ENCODE data around the gene CTAG2. TPM values are rescaled to one million over a fixed set of nuclear protein-coding genes. Genes with fewer than 3 reads are reported as not detected.
A peak's percentile ranks its signal among the peaks of the same experiment; 100 is the strongest.
"Not testable (repeated sequence)": the region's sequence is repeated elsewhere in the genome, so short reads cannot be mapped to it uniquely, and the experiment has no call there.

CTAG2 gene
- total RNA-seq: not detected

DNA sequence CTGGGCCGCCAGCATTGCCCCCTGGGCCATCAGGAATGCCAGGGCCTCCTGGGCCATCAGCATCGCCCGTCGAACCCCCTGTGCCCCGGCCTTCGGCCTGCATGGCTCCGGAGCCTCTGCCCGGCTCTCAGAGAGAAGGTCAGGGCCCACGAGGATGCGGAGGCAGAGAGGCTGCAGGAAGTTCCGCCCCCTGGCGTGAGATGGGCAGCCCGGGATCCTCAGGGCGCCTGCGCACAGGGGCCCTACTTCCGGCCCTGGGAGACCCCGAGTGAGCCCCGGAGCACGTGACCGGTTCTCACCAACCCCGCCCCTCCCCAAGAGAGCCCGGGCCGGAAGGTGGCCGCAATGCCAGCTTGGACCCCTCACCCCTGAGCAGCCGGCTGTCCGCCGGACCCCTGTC lies at the start of gene CTAG2:
Gene CTAG2, minus strand, starts transcription at position 167 of the 400 bp plus-strand sequence. Its CDS starts 64 bp downstream, at position 103.
- H3K4me1 Mint-ChIP-seq (ENCODE audit: low read depth); DNase-seq; CTCF ChIA-PET; H3K27me3 Mint-ChIP-seq (ENCODE audit: low read depth); intact Hi-C loops (cut with micrococcal nuclease); H3K27ac Mint-ChIP-seq; H3K4me3 Mint-ChIP-seq; H3K9me3 Mint-ChIP-seq; H3K36me3 Mint-ChIP-seq (ENCODE audit: low read depth): not testable (repeated sequence)

DNA sequence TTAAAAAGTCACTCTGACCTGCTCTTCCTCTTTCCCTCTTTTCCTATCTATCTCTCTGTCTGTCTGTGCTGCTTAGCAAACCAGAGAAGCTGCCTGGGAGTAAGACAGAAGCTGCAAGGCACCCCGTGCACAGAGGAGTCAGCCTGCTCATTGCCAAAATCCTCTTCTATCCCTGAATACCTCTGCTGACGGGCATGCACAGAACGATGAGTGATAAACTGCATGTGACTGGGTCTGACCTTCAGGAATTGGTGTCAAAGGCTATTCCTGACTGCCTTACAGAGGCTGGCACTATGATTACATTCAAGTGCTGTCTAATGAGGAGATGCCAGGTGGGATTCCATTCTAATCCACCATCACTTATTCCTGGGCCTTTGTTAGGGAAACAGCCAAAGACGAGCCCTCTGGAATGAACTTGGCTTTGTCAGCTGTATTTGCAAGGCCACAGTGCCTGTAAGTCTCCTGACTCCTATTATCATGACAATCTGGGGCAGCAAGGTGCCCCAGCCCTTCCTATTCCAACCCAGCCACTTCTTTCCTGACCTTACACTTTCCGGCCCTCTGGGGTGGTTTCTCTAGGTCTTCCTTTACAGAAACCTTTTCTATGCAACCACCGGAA lies 45.4 kb upstream of the CTAG2 start:
- CTCF ChIA-PET: no interaction called here
- no peak overlapping the region for H3K4me3 Mint-ChIP-seq
- peaks cover 8% of the 10 kb centered on the region for H3K4me1 Mint-ChIP-seq (ENCODE audit: low read depth)
- H3K27ac Mint-ChIP-seq: no peak overlapping the region
- H3K36me3 Mint-ChIP-seq (ENCODE audit: low read depth): peaks cover 1% of the 10 kb centered on the region
- H3K9me3 Mint-ChIP-seq: no peaks in the 10 kb centered on the region
- H3K27me3 Mint-ChIP-seq (ENCODE audit: low read depth): no peaks in the 10 kb centered on the region
- no peak for DNase-seq
- intact Hi-C loops (cut with micrococcal nuclease): no loop called here

DNA sequence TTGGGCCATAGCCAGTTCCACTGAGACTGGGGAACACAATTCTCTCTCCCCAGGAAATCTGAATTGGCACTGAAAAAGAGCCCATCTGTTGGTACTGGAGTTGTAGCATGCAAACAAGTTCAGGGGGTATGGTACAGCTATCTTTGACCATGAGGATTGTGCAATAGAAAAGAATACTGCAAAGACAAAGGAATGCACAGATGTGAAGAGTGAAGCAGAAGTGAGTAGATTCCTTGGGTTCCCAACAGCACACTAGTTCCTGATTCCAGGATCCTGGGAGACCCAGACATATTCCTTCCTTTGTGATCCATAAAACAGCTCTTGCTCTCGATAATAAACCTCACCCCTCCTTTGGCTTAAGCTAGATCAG lies 43.3 kb upstream of the CTAG2 start:
- no peak overlapping the region for H3K4me3 Mint-ChIP-seq
- no peaks in the 10 kb centered on the region for H3K9me3 Mint-ChIP-seq
- H3K36me3 Mint-ChIP-seq (ENCODE audit: low read depth): peaks cover 1% of the 10 kb centered on the region
- CTCF ChIA-PET: interaction anchor here (2.1 kb wide), 1 partner anchor 21 kb away, joined by 6 read pairs; no protein-coding TSS in a partner anchor
- peaks cover 14% of the 10 kb centered on the region for H3K4me1 Mint-ChIP-seq (ENCODE audit: low read depth)
- no peaks in the 10 kb centered on the region for H3K27me3 Mint-ChIP-seq (ENCODE audit: low read depth)
- no peak for DNase-seq
- intact Hi-C loops (cut with micrococcal nuclease): loop anchor here (1.0 kb wide), 1 partner anchor 23 kb away; no protein-coding TSS in a partner anchor
- H3K27ac Mint-ChIP-seq: no peak overlapping the region

DNA sequence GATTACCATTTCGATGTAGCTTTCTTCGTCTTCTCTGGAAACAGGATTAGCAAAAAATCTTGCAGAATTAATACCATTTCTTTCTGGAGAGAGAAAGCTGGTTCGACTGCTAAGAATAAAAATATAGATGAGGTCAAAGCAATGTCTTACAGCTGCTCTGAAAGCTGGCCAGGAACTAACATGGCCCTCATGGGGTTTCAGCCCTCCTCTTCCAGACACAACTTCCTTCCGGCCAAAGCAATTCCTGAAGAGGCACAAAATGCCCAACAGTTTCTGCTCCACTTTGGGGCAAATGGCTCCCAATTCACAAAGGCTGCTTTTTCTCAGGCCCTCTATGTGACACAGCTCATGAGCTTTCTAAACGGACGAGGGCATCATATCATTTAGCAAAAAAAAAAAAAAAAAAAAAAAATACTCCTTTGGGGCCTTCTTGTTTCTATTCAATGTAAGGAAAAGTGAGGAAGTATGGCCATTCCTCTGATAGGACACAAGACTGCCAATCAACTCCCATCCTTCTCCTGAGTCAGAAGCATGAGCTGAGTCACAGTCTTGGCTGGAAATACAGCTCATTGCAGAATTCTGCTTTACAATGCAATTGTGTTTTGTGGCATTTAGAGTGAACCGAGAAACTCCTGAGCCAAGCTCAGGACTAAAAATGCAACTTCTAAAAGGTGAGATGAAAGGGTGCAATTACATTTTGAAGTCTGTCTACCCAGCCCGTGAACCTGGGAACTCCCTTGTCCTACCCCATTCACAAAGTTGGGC lies 42.7 kb upstream of the CTAG2 start:
- Mint-ChIP-seq H3K27me3 (ENCODE audit: low read depth) (no peaks in the 10 kb centered on the region), H3K27ac (no peak overlapping the region)
- peak; percentile 39 for DNase-seq

DNA sequence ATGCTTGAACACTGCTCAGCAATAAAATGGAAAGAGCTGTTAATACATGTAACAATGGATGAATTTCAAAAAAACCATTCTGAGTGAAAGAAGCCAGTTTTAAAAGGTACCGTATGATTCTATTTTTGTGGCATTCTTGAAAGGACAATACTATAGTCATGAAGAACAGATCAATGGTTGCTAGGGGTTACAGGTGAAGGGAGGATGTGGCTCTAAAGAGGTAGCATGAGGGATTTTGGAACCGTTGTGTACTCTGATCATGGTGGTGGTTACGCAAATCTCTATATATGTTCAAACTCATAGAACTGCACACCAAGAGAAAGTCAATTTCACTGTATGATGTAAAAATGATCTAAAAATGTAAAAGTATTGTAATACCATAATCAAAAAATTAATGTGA lies 40.0 kb upstream of the CTAG2 start:
- Mint-ChIP-seq H3K36me3 (ENCODE audit: low read depth) (peaks cover 1% of the 10 kb centered on the region), H3K27ac (no peak overlapping the region), H3K4me1 (ENCODE audit: low read depth) (peaks cover 14% of the 10 kb centered on the region), H3K9me3 (no peaks in the 10 kb centered on the region), H3K27me3 (ENCODE audit: low read depth) (no peaks in the 10 kb centered on the region), H3K4me3 (no peak overlapping the region)
- CTCF ChIA-PET: no interaction called here
- intact Hi-C loops (cut with micrococcal nuclease): no loop called here
- no peak for DNase-seq

More for the DNA sequence above, 42.7 kb upstream of the CTAG2 start:
- Mint-ChIP-seq H3K9me3 (no peaks in the 10 kb centered on the region), H3K36me3 (ENCODE audit: low read depth) (peaks cover 1% of the 10 kb centered on the region), H3K4me3 (no peak overlapping the region), H3K4me1 (ENCODE audit: low read depth) (peaks cover 14% of the 10 kb centered on the region)
- intact Hi-C loops (cut with micrococcal nuclease): loop anchor here (1.0 kb wide), 1 partner anchor 23 kb away; no protein-coding TSS in a partner anchor
- CTCF ChIA-PET: interaction anchor here (0.6 to 2.1 kb wide), 4 partner anchors 22 to 196 kb away, joined by 3 to 7 read pairs (median 4); no protein-coding TSS in a partner anchor

DNA sequence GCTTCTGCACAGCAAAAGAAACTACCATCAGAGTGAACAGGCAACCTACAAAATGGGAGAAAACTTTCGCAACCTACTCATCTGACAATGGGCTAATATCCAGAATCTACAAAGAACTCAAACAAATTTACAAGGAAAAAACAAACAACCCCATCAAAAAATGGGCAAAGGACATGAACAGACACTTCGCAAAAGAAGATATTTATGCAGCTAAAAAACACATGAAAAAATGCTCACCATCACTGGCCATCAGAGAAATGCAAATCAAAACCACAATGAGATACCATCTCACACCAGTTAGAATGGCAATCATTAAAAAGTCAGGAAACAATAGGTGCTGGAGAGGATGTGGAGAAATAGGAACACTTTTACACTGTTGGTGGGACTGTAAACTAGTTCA lies 37.1 kb upstream of the CTAG2 start:
- H3K27ac Mint-ChIP-seq; DNase-seq; H3K4me1 Mint-ChIP-seq (ENCODE audit: low read depth); intact Hi-C loops (cut with micrococcal nuclease); CTCF ChIA-PET; H3K4me3 Mint-ChIP-seq; H3K36me3 Mint-ChIP-seq (ENCODE audit: low read depth); H3K27me3 Mint-ChIP-seq (ENCODE audit: low read depth); H3K9me3 Mint-ChIP-seq: not testable (repeated sequence)

DNA sequence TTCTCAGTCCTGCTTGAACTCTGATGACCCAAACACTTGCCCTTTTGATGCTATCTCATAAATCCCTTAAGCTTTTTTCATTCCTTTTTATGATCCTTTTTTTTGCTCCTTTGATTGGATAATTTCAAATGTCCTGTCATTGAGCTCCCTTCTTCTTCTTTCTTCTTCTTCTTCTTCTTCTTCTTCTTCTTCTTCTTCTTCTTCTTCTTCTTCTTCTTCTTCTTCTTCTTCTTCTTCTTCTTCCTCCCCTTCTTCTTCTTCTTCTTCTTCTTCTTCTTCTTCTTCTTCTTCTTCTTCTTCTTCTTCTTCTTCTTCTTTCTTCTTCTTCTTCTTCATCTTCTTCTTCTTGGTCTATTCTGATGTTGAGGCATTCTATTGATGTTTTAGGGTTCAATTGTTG lies 18.7 kb upstream of the CTAG2 start:
- H3K4me3 Mint-ChIP-seq; intact Hi-C loops (cut with micrococcal nuclease); CTCF ChIA-PET; H3K27ac Mint-ChIP-seq; H3K36me3 Mint-ChIP-seq (ENCODE audit: low read depth); H3K27me3 Mint-ChIP-seq (ENCODE audit: low read depth); H3K4me1 Mint-ChIP-seq (ENCODE audit: low read depth); DNase-seq: not testable (repeated sequence)
- H3K9me3 Mint-ChIP-seq: peaks cover 18% of the 10 kb centered on the region

DNA sequence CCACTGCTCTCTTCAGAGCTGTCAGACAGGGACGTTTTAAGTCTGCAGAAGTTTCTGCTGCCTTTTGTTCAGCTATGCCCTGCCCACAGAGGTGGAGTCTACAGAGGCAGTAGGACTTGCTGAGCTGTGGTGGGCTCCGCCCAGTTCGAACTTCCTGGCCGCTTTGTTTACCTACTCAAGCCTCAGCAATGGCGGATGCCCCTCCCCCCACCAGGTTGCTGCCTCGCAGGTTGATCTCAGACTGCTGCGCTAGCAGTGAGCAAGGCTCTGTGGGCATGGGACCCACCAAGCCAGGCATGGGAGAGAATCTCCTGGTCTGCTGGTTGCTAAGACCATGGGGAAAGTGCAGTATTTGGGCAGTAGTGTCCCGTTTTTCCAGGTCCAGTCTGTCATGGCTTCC lies 17.5 kb upstream of the CTAG2 start:
- H3K4me3 Mint-ChIP-seq; intact Hi-C loops (cut with micrococcal nuclease); DNase-seq; CTCF ChIA-PET; H3K27ac Mint-ChIP-seq; H3K36me3 Mint-ChIP-seq (ENCODE audit: low read depth); H3K27me3 Mint-ChIP-seq (ENCODE audit: low read depth); H3K4me1 Mint-ChIP-seq (ENCODE audit: low read depth): not testable (repeated sequence)
- H3K9me3 Mint-ChIP-seq: peaks cover 18% of the 10 kb centered on the region

DNA sequence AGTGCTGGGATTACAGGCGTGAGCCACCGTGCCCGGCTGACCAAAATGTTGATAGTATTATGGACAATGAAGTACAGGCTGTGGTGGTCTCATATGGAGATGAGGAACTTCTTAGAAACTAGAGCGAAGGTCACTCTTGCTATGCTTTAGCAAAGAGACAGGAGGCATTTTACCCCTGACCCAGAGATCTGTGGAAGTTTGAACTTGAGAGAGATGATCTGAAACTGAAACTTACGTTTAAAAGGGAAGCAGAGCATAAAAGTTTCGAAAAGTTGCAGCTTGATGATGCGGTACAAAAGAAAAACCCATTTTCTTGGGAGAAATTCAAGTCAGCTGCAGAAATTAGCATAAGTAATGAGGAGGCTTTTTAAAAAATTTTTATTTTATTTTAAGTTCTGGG lies 8.5 kb upstream of the CTAG2 start:
- Mint-ChIP-seq H3K9me3 (no peaks in the 10 kb centered on the region), H3K4me1 (ENCODE audit: low read depth) (peaks cover 2% of the 10 kb centered on the region), H3K36me3 (ENCODE audit: low read depth) (no peaks in the 10 kb centered on the region), H3K4me3 (no peak overlapping the region), H3K27ac (no peak overlapping the region), H3K27me3 (ENCODE audit: low read depth) (no peaks in the 10 kb centered on the region)
- intact Hi-C loops (cut with micrococcal nuclease): no loop called here
- DNase-seq: no peak
- CTCF ChIA-PET: no interaction called here

DNA sequence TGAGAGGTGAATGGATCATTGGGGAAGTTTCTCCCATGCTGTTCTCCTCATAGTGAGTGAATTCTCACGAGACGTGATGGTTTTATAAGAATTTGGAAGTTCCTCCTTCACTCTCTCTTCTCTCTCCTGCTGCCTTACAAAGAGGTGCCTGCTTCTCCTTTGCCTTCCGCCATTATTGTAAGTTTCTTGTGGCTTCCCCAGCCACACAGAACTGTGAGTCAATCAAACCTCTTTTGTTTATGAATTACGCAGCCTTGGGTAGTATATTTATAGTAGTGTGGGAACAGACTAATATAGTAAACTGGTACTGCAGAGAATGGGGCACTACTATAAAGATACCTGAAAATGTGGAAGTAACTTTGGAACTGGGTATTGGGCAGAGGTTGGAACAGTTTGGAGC lies 7.8 kb upstream of the CTAG2 start:
- no peaks in the 10 kb centered on the region for H3K36me3 Mint-ChIP-seq (ENCODE audit: low read depth)
- no peak overlapping the region for H3K27ac Mint-ChIP-seq
- H3K27me3 Mint-ChIP-seq (ENCODE audit: low read depth): no peaks in the 10 kb centered on the region
- H3K4me3 Mint-ChIP-seq: no peak overlapping the region
- CTCF ChIA-PET: no interaction called here
- no peak for DNase-seq
- peaks cover 2% of the 10 kb centered on the region for H3K4me1 Mint-ChIP-seq (ENCODE audit: low read depth)
- no peaks in the 10 kb centered on the region for H3K9me3 Mint-ChIP-seq
- intact Hi-C loops (cut with micrococcal nuclease): no loop called here

DNA sequence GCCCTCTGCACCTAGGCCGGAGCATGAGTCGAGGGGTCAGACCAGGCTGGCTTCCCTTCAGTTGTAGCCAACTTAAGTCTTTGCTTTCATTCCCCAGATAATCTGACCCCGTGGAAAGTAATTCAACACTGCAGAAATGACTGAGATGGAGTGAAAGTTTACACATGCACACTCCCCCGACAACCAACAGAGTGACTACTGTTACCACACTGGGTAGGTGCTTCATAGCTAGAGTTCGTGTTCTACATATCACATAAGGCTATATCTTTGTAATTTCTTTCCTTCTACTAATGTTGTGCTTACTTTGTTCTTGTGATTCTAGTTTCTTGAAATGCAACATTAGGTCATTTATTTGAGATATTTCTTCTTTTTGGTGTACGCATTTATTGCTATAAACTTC lies 7.2 kb upstream of the CTAG2 start:
- no peaks in the 10 kb centered on the region for H3K9me3 Mint-ChIP-seq
- H3K36me3 Mint-ChIP-seq (ENCODE audit: low read depth): no peaks in the 10 kb centered on the region
- DNase-seq: no peak
- H3K27ac Mint-ChIP-seq: no peak overlapping the region
- intact Hi-C loops (cut with micrococcal nuclease): no loop called here
- CTCF ChIA-PET: no interaction called here
- H3K27me3 Mint-ChIP-seq (ENCODE audit: low read depth): no peaks in the 10 kb centered on the region
- H3K4me1 Mint-ChIP-seq (ENCODE audit: low read depth): peaks cover 2% of the 10 kb centered on the region
- no peak overlapping the region for H3K4me3 Mint-ChIP-seq

DNA sequence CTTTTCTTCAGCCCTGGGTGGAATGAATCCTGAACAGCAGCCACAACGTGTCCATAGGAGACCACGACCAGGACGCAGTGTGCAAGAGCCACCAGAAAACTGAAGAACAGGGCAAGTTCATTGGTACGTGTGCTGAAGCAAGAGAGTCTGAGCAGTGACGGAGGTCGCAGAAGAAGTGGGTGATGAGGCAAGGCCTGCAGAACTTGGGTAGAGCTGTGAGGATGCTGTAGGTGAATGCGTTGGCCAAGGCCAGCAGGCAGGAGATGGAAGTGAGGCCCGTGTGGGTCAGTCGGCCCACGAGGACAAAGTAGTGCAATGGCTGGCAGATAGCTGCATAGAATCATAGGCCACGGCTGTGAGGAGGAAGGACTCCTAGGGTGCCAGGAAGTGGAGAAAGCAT lies 5.6 kb upstream of the CTAG2 start:
- CTCF ChIA-PET: no interaction called here
- no peaks in the 10 kb centered on the region for H3K9me3 Mint-ChIP-seq
- no peak overlapping the region for H3K27ac Mint-ChIP-seq
- H3K27me3 Mint-ChIP-seq (ENCODE audit: low read depth): no peaks in the 10 kb centered on the region
- no peak overlapping the region for H3K4me3 Mint-ChIP-seq
- DNase-seq: no peak
- intact Hi-C loops (cut with micrococcal nuclease): no loop called here
- peaks cover 2% of the 10 kb centered on the region for H3K4me1 Mint-ChIP-seq (ENCODE audit: low read depth)
- no peaks in the 10 kb centered on the region for H3K36me3 Mint-ChIP-seq (ENCODE audit: low read depth)

DNA sequence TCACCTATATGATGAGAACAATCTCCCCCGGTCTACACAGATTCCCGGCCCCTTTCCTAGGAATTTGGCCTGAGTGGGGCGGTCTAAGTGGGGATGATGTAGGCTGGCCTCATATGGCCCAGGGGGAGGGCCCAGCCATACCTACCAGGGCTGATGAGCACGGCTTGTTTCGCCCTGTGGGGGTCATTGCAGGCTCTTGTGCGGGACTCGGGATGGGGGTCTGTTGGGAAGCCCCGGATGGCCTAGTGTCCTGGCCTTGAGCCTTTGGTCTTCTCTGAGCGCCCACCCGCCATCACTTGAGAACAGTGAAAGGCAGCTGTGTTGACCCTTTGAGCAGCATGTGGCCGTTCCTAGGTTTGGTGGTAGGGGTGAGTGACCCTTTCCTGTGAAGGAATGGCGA lies 4.8 kb upstream of the CTAG2 start:
- intact Hi-C loops (cut with micrococcal nuclease): no loop called here
- no peak for DNase-seq
- H3K4me3 Mint-ChIP-seq: no peak overlapping the region
- no peaks in the 10 kb centered on the region for H3K27me3 Mint-ChIP-seq (ENCODE audit: low read depth)
- no peaks in the 10 kb centered on the region for H3K36me3 Mint-ChIP-seq (ENCODE audit: low read depth)
- H3K27ac Mint-ChIP-seq: no peak overlapping the region
- no peaks in the 10 kb centered on the region for H3K9me3 Mint-ChIP-seq
- CTCF ChIA-PET: no interaction called here
- peaks cover 2% of the 10 kb centered on the region for H3K4me1 Mint-ChIP-seq (ENCODE audit: low read depth)

All from activated naive CD4-positive, alpha-beta T cell treated with anti-CD3 and anti-CD28 coated beads for 36 hours (primary cell).